Measurements from ENCODE around the gene SIPA1L3.
A peak's percentile ranks its signal among the peaks of the same experiment; 100 is the strongest.

SIPA1L3 gene

GRCh38 chr19:37999309-38000213 lies 92.6 kb downstream of the SIPA1L3 start:
- DNase-seq = no peak

- no peak for DNase-seq
Observed at GRCh38 chr19:38001158-38001781, 94.3 kb downstream of the SIPA1L3 start.

- DNase-seq = peak; percentile 69 to 70
Observed at GRCh38 chr19:38003438-38004185, 96.6 kb downstream of the SIPA1L3 start.

GRCh38 chr19:38004186-38004520 lies 97.1 kb downstream of the SIPA1L3 start:
- peak in 1 of 2 experiments; percentile 23 for DNase-seq

- peak; percentile 29 to 32 for DNase-seq
Observed at GRCh38 chr19:38004521-38005223, 97.7 kb downstream of the SIPA1L3 start.

- no peak for DNase-seq
Observed at GRCh38 chr19:38005224-38005614, 98.2 kb downstream of the SIPA1L3 start.

GRCh38 chr19:38006361-38007045 lies 99.5 kb downstream of the SIPA1L3 start:
- DNase-seq = no peak

- no peak for DNase-seq
Observed at GRCh38 chr19:38009650-38010242, 102.7 kb downstream of the SIPA1L3 start.

- no peak for DNase-seq
Observed at GRCh38 chr19:38011426-38011825, 104.4 kb downstream of the SIPA1L3 start.

- DNase-seq = no peak
Observed at GRCh38 chr19:38012290-38012689, 105.3 kb downstream of the SIPA1L3 start.

- DNase-seq = no peak
Observed at GRCh38 chr19:38012944-38013343, 105.9 kb downstream of the SIPA1L3 start.

- DNase-seq = no peak
Observed at GRCh38 chr19:38013913-38014580, 107.0 kb downstream of the SIPA1L3 start.

- no peak for DNase-seq
Observed at GRCh38 chr19:38015216-38015615, 108.2 kb downstream of the SIPA1L3 start.

- DNase-seq = no peak
Observed at GRCh38 chr19:38015761-38016160, 108.8 kb downstream of the SIPA1L3 start.

- DNase-seq = no peak
Observed at GRCh38 chr19:38017401-38018151, 110.6 kb downstream of the SIPA1L3 start.

GRCh38 chr19:38018694-38019395 lies 111.8 kb downstream of the SIPA1L3 start:
- no peak for DNase-seq

GRCh38 chr19:38019396-38019724 lies 112.4 kb downstream of the SIPA1L3 start:
- DNase-seq = no peak

GRCh38 chr19:38020311-38020710 lies 113.3 kb downstream of the SIPA1L3 start:
- DNase-seq = no peak

- no peak for DNase-seq
Observed at GRCh38 chr19:38021352-38021751, 114.3 kb downstream of the SIPA1L3 start.
